Loucy (cell line): ENCODE results near the gene RTEL1.
"Not testable (repeated sequence)": the region's sequence is repeated elsewhere in the genome, so short reads cannot be mapped to it uniquely, and the experiment has no call there.

Source experiments
- H2AFZ ChIP-seq: fragments of 200-600 bp; sonication (generic); 2 replicates; pipeline ENCODE4 v1.6.0; 2016; ENCODE audit warnings: antibody characterized with exemption, mild to moderate bottlenecking, low read length, moderate library complexity
- H3F3A ChIP-seq: fragments of 200-600 bp; 2 replicates; pipeline ENCODE4 v1.6.0; 2016; ENCODE audit warnings: antibody characterized with exemption, low read depth, mild to moderate bottlenecking
- H3K27me3 ChIP-seq: fragments of 200-600 bp; sonication (generic); 2 replicates; pipeline ENCODE4 v1.6.1; 2014; ENCODE audit warnings: low read length, mild to moderate bottlenecking; ENCODE audit not compliant: insufficient read depth, poor library complexity, severe bottlenecking
- H3K36me3 ChIP-seq: fragments of 200-600 bp; sonication (generic); 2 replicates; pipeline ENCODE4 v1.6.1; 2016; ENCODE audit warnings: low read length; ENCODE audit not compliant: insufficient read depth
- H3K4me1 ChIP-seq: fragments of 200-600 bp; sonication (generic); 2 replicates; pipeline ENCODE4 v1.5.1; 2014; ENCODE audit warnings: low read length, mild to moderate bottlenecking; ENCODE audit not compliant: insufficient read depth, poor library complexity, severe bottlenecking
- H3K4me2 ChIP-seq: fragments of 200-600 bp; sonication (generic); 2 replicates; pipeline ENCODE4 v1.6.0; 2014; ENCODE audit warnings: antibody characterized with exemption, low read length, low read depth, mild to moderate bottlenecking; ENCODE audit not compliant: poor library complexity, severe bottlenecking
- H3K4me3 ChIP-seq: fragments of 200-600 bp; sonication (generic); 2 replicates; pipeline ENCODE4 v1.5.1; 2014; ENCODE audit warnings: low read length, mild to moderate bottlenecking, mixed read lengths; ENCODE audit not compliant: poor library complexity, severe bottlenecking
- H3K79me2 ChIP-seq: fragments of 200-600 bp; sonication (generic); 2 replicates; pipeline ENCODE4 v1.6.1; 2014; ENCODE audit warnings: low read length; ENCODE audit not compliant: insufficient read depth
- H3K9ac ChIP-seq: fragments of 200-600 bp; sonication (generic); 2 replicates; pipeline ENCODE4 v1.6.0; 2014; ENCODE audit warnings: mild to moderate bottlenecking, low read depth, low read length, moderate library complexity; ENCODE audit not compliant: poor library complexity, severe bottlenecking
- H3K9me2 ChIP-seq: fragments of 200-600 bp; sonication (generic); replicated peaks from 2 replicates; pipeline ENCODE4 v1.6.1; 2016; ENCODE audit warnings: low read depth, low read length, mixed read lengths
- H3K9me3 ChIP-seq: fragments of 200-600 bp; sonication (generic); 2 replicates; pipeline ENCODE4 v1.6.1; 2014; ENCODE audit warnings: mild to moderate bottlenecking, antibody characterized with exemption, low read length, low read depth; ENCODE audit not compliant: insufficient read depth
- H4K20me1 ChIP-seq: fragments of 200-600 bp; sonication (generic); 2 replicates; pipeline ENCODE4 v1.6.0; 2014; ENCODE audit warnings: antibody characterized with exemption, low read length, mild to moderate bottlenecking; ENCODE audit not compliant: insufficient read depth, poor library complexity, severe bottlenecking
- EZH2phosphoT487 ChIP-seq: fragments of 200-600 bp; IDR thresholded peaks from 2 replicates; pipeline ENCODE4 v1.6.1; 2018; ENCODE audit warnings: antibody characterized with exemption, mild to moderate bottlenecking, moderate library complexity, borderline replicate concordance
- TF ChIP-seq, protein P1 (sequence below): fragments of 200-600 bp; sonication (generic); conservative IDR thresholded peaks from 2 replicates; pipeline ENCODE4 v1.5.1; 2014; ENCODE audit warnings: mild to moderate bottlenecking, antibody characterized with exemption, low read length

The RTEL1 gene

DNA sequence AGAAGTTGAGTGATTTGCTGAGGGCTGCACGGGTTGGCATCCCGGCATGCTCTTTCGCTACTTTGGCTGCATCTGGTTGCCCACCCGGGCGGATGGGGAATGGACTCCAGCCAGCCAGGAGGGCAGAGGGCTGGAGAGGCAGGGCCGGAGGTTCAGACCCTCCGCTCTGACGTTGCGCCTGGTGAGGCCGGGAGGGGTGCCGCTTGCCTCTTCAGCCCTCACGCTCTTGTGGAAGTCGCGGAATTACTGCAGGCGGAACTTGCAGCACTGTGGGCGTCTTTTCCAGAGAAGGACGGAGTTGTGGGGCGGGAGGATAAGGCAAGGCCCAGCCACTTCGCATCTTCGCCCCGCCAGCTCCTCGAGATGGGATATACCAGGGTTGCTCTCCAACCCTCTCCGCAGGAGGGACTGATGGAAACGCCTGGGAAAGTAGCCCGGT is 656 bp downstream of the RTEL1 start:
- peak overlapping the region; percentile 98 for H3K4me2 ChIP-seq
- no peaks in the 10 kb centered on the region for H3F3A ChIP-seq
- peaks cover 8% of the 10 kb centered on the region for H4K20me1 ChIP-seq
- H3K36me3 ChIP-seq: no peaks in the 10 kb centered on the region; the same call in 1 of the 2 replicates
- peaks cover 32% of the 10 kb centered on the region for H3K4me1 ChIP-seq
- H3K27me3 ChIP-seq: no peaks in the 10 kb centered on the region
- H3K9me3 ChIP-seq: no peaks in the 10 kb centered on the region
- peak overlapping the region; percentile 84 for H3K9ac ChIP-seq
- peak overlapping the region; percentile 91 for H3K4me3 ChIP-seq
- H3K79me2 ChIP-seq: peaks cover 41% of the 10 kb centered on the region
- H2AFZ ChIP-seq: peak overlapping the region; percentile 95
- TF ChIP-seq, protein P1, sequence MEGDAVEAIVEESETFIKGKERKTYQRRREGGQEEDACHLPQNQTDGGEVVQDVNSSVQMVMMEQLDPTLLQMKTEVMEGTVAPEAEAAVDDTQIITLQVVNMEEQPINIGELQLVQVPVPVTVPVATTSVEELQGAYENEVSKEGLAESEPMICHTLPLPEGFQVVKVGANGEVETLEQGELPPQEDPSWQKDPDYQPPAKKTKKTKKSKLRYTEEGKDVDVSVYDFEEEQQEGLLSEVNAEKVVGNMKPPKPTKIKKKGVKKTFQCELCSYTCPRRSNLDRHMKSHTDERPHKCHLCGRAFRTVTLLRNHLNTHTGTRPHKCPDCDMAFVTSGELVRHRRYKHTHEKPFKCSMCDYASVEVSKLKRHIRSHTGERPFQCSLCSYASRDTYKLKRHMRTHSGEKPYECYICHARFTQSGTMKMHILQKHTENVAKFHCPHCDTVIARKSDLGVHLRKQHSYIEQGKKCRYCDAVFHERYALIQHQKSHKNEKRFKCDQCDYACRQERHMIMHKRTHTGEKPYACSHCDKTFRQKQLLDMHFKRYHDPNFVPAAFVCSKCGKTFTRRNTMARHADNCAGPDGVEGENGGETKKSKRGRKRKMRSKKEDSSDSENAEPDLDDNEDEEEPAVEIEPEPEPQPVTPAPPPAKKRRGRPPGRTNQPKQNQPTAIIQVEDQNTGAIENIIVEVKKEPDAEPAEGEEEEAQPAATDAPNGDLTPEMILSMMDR: no peak
- TF ChIP-seq EZH2phosphoT487: no peak
- no peaks in the 10 kb centered on the region for H3K9me2 ChIP-seq

DNA sequence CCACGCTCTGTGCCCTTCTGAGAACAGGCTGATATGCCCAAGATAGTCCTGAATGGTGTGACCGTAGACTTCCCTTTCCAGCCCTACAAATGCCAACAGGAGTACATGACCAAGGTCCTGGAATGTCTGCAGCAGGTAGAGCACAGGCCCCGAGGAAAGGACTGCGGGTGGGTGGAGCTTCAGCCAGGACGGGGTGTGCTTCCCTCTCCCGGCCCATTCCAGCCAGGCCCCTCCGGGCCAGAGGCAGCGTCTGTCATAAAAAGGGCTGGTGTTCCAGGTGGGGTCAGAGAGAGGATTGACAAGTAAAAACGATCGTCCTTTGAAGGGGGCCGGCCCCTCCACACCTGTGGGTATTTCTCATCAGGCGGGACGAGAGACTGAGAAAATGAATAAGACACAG is 1.3 kb downstream of the RTEL1 start:
- Histone ChIP-seq H2AFZ (no peak overlapping the region), H4K20me1 (peaks cover 8% of the 10 kb centered on the region), H3K9me2 (no peaks in the 10 kb centered on the region), H3K4me3 (peak overlapping the region; percentile 91), H3K9me3 (no peaks in the 10 kb centered on the region), H3K4me1 (peaks cover 28% of the 10 kb centered on the region), H3K27me3 (no peaks in the 10 kb centered on the region), H3K9ac (peak overlapping the region; percentile 84), H3K79me2 (peaks cover 40% of the 10 kb centered on the region), H3F3A (no peaks in the 10 kb centered on the region), H3K4me2 (peak overlapping the region; percentile 98), H3K36me3 (no peaks in the 10 kb centered on the region; the same call in 1 of the 2 replicates)
- TF ChIP-seq EZH2phosphoT487: no peak
- TF ChIP-seq, protein P1: no peak

DNA sequence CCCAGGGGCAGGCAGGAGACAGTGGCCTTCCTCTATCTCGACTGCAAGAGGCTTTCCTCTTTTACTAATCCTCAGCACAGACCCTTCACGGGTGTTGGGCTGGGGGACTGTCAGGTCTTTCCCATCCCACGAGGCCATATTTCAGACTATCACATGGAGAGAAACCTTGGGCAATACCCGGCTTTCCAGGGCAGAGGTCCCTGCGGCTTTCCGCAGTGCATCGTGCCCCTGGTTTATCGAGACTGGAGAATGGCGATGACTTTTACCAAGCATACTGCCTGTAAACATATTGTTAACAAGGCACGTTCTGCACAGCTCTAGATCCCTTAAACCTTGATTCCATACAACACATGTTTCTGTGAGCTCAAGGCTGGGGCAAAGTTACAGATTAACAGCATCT is 2.1 kb downstream of the RTEL1 start:
- not testable (repeated sequence) for H3K9me2 ChIP-seq, H2AFZ ChIP-seq, H3K36me3 ChIP-seq, H3K27me3 ChIP-seq, H3K9ac ChIP-seq, H4K20me1 ChIP-seq, H3K9me3 ChIP-seq, H3K4me3 ChIP-seq, H3F3A ChIP-seq
- Histone ChIP-seq H3K4me1 (peaks cover 20% of the 10 kb centered on the region), H3K79me2 (peaks cover 32% of the 10 kb centered on the region), H3K4me2 (peak overlapping the region; percentile 98)

DNA sequence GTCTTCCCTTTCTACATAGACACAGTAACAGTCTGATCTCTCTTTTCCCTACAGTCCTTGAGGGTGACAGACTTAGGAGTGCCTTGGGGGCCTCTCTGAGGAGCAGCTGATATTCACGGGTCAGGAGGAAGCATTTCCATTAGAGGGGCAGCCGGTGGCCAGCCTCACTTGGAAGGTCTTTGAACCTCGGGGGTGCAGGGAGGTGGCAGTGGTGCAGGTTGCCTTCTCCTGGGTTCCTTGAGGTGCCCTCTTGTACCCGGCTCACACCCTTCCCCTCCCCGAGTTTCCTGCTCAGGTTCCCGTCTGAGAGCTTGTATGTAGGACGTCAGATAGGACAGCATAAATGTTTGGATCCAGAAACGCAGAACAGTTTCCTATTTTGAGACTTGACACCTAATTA is 2.5 kb downstream of the RTEL1 start:
- Histone ChIP-seq H3K4me1 (peaks cover 17% of the 10 kb centered on the region), H3K9ac (no peak overlapping the region), H4K20me1 (peaks cover 8% of the 10 kb centered on the region), H3K36me3 (no peaks in the 10 kb centered on the region; the same call in 1 of the 2 replicates), H3K27me3 (no peaks in the 10 kb centered on the region), H3K9me3 (no peaks in the 10 kb centered on the region), H3K79me2 (peaks cover 28% of the 10 kb centered on the region), H3K4me3 (no peak overlapping the region), H2AFZ (no peak overlapping the region), H3K4me2 (peak overlapping the region; percentile 18), H3K9me2 (no peaks in the 10 kb centered on the region), H3F3A (no peaks in the 10 kb centered on the region)
- TF ChIP-seq EZH2phosphoT487: no peak
- TF ChIP-seq, protein P1: no peak
